ENCODE data around the gene OR13J1. TPM values are rescaled to one million over a fixed set of nuclear protein-coding genes. Genes with fewer than 3 reads are reported as not detected.
"Not testable (repeated sequence)": the region's sequence is repeated elsewhere in the genome, so short reads cannot be mapped to it uniquely, and the experiment has no call there.

OR13J1 gene
- total RNA-seq, 1 donor from 2014 or later = not detected

DNA sequence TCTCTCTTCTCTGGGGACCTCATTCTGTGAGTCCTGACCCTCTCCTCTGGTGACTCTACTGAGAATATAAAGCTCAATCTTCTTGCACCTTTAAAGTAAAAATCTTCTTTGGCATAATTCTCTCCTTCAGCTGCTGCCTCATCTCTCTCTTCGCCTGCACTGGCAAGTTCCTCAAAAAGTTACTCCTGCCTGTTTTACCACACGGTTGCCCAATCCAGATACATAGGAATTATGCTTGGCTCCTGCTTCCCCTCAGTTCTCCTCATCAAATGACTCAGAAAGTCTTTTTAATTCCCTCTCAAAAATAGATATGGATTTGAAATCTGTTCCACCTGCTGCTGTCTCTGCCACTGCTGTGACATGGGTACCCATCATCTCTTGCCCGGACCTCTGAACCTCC is 21.4 kb upstream of the OR13J1 start:
- no peaks in the 10 kb centered on the region for H3K36me3 ChIP-seq
- ATAC-seq (peak; percentile 64), DNase-seq (no peak)
- intact Hi-C loops (cut with DNase I) = no loop called here
- no peaks in the 10 kb centered on the region for H3K4me1 ChIP-seq
- no peak overlapping the region for H3K27ac ChIP-seq
- TF ChIP-seq CTCF (IDR thresholded peaks at IDR 0.05) = no peak
- peaks cover 3% of the 10 kb centered on the region for H3K27me3 ChIP-seq
- H3K9me3 ChIP-seq = no peaks in the 10 kb centered on the region
- no peak overlapping the region for H3K4me3 ChIP-seq

DNA sequence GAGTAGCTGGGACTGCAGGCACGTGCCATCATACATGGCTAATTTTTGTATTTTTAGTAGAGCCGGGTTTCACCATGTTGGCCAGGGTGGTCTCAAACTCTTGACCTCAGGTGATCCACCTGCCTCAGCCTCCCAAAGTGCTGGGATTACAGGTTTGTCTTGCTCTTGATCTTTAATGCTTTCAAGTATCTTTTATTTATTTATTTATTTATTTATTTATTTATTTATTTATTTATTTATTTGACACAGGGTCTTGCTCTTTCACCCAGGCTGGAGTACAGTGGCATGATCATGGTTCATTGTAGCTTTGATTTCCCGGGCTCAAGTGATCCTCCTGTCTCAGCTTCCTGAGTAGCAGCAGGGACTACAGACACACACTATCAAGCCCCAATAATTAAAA is 14.7 kb upstream of the OR13J1 start:
- H3K9me3 ChIP-seq; DNase-seq; H3K27ac ChIP-seq; H3K27me3 ChIP-seq; H3K4me1 ChIP-seq; intact Hi-C loops (cut with DNase I); H3K4me3 ChIP-seq; H3K36me3 ChIP-seq; ATAC-seq: not testable (repeated sequence)

DNA sequence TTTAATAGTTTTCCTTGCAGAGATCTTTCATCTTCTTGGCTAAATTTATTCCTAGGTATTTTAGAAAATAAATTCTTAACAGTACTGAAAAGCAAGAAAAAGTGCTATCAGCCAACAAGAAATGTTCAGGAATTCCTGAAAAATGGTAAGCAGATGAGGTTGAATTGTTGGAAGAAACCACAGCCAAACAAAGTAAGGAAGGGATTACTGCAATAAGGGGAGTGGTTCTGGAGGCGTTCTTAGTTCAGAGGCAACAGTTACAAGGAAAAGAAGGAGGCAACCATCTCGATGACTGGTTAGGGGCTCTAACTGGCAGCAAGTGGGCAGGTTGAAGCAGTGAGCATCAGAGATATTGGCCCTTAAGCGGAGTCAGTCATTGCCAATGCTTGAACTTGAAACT is 12.8 kb upstream of the OR13J1 start:
- H3K36me3 ChIP-seq = no peaks in the 10 kb centered on the region
- H3K27me3 ChIP-seq = no peaks in the 10 kb centered on the region
- no peak for DNase-seq
- TF ChIP-seq CTCF (IDR thresholded peaks at IDR 0.05) = no peak
- no peaks in the 10 kb centered on the region for H3K4me1 ChIP-seq
- intact Hi-C loops (cut with DNase I) = loop anchor here (2.0 kb wide), 1 partner anchor 92 kb away; the partner anchor contains the start of gene NPR2
- H3K27ac ChIP-seq = no peak overlapping the region
- no peak for ATAC-seq
- H3K9me3 ChIP-seq = no peaks in the 10 kb centered on the region
- no peak overlapping the region for H3K4me3 ChIP-seq

DNA sequence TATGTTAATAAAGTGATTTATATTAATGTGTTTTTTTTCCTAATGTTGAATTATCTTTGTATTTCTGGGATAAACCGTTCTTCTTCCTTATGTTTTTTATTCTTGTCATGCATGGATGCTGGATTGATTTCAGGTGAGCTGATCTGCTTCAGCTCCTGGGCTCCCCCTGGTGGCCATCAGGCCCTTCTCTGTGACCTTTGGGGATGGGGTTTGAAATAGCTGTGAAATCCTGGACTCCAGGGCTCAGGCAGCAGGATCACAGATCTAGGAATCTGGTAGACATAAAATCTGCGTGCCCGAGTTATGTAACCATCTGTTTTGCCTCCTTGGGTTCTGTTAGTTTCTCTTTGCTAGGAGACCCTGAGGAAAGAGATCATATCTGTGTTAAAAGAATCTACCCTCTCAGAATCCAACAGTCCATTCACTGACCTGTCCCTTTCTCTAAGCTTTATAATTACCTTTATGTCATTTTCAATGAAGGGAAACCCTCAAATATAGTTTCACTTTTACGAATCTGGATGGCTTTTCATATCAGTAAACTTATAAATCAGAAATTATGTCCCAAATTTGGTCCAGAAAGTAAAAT is 12.2 kb upstream of the OR13J1 start:
- no peaks in the 10 kb centered on the region for H3K9me3 ChIP-seq
- H3K27me3 ChIP-seq = no peaks in the 10 kb centered on the region
- peak; percentile 100 for TF ChIP-seq CTCF (IDR thresholded peaks at IDR 0.05)
- H3K4me1 ChIP-seq = no peaks in the 10 kb centered on the region
- ATAC-seq (peak; percentile 97), DNase-seq (peak; percentile 91)
- intact Hi-C loops (cut with DNase I) = loop anchor here (2.0 kb wide), 1 partner anchor 92 kb away; the partner anchor contains the start of gene NPR2
- H3K27ac ChIP-seq = no peak overlapping the region
- H3K36me3 ChIP-seq = no peaks in the 10 kb centered on the region
- no peak overlapping the region for H3K4me3 ChIP-seq

GRCh38 chr9:35872505-35872904 is 2.3 kb upstream of the OR13J1 start:
- ATAC-seq = no peak
- no peak overlapping the region for H3K4me3 ChIP-seq
- no peaks in the 10 kb centered on the region for H3K27me3 ChIP-seq
- H3K4me1 ChIP-seq = no peaks in the 10 kb centered on the region
- DNase-seq = no peak
- no peaks in the 10 kb centered on the region for H3K36me3 ChIP-seq
- no peak overlapping the region for H3K27ac ChIP-seq
- intact Hi-C loops (cut with DNase I) = loop anchor here (10.0 kb wide), 1 partner anchor 48 kb away; the partner anchor contains the start of genes FAM221B and TMEM8B
- H3K9me3 ChIP-seq = no peaks in the 10 kb centered on the region
- no peak for TF ChIP-seq CTCF (IDR thresholded peaks at IDR 0.05)

DNA sequence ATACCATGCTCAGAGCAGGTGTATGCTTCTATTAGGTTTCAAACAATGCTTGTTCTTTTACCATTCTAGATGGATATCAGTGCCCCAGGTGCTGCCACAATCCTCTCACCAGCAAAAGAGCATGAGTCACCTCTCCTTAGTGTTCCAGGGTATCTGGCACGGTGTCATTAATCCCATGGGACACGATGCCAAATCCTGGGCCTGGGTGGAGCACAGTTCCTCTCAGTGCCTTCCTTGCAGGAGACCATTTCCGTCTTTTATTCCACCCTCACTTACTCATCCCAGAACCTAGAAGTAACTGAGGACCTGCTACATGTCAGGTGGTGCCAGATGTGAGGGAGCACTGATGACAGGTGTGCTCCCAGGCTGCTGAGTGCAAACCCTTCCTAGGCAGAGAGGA is 1.3 kb upstream of the OR13J1 start:
- Histone ChIP-seq H3K27me3 (no peaks in the 10 kb centered on the region), H3K36me3 (no peaks in the 10 kb centered on the region), H3K9me3 (no peaks in the 10 kb centered on the region), H3K4me1 (no peaks in the 10 kb centered on the region), H3K27ac (no peak overlapping the region), H3K4me3 (no peak overlapping the region)
- intact Hi-C loops (cut with DNase I) = loop anchor here (10.0 kb wide), 1 partner anchor 47 kb away; the partner anchor contains the start of genes FAM221B and TMEM8B
- no peak for TF ChIP-seq CTCF (IDR thresholded peaks at IDR 0.05)
- DNase-seq (no peak), ATAC-seq (peak; percentile 36)
